SK-N-MC (cell line): ENCODE data around the gene USP10.

Source experiments
- DNase-seq: peaks from one replicate; pipeline ENCODE4 v3.0.0-alpha.2; 2011; ENCODE audit warnings: low read depth, low spot score
- H3K27ac ChIP-seq: fragments of 200-600 bp; sonication (generic); 2 replicates; pipeline ENCODE4 v1.5.1; 2016; ENCODE audit warnings: mixed run types
- H3K36me3 ChIP-seq: fragments of 200-600 bp; sonication (generic); 2 replicates; pipeline ENCODE4 v1.6.1; 2017; ENCODE audit warnings: antibody characterized with exemption, low read length, mixed read lengths; ENCODE audit not compliant: insufficient read depth
- H3K4me3 ChIP-seq: fragments of 200-600 bp; sonication (generic); 2 replicates; pipeline ENCODE4 v1.5.1; 2016
- H3K9ac ChIP-seq: fragments of 200-600 bp; sonication (generic); 2 replicates; pipeline ENCODE4 v1.8.0; 2017; ENCODE audit warnings: mixed run types, mixed read lengths; ENCODE audit not compliant: insufficient read length
- H3K9me3 ChIP-seq: fragments of 200-600 bp; sonication (generic); 2 replicates; pipeline ENCODE4 v1.6.1; 2017; ENCODE audit warnings: low read depth, mild to moderate bottlenecking, antibody characterized with exemption, low read length, moderate library complexity, mixed read lengths
- EZH2 ChIP-seq: fragments of 200-600 bp; sonication (generic); IDR thresholded peaks from one replicate; pipeline ENCODE4 v1.6.1; 2017; ENCODE audit warnings: antibody characterized with exemption
- FOXP2 ChIP-seq: optimal IDR thresholded peaks from 2 replicates; pipeline ENCODE3; 2011; ENCODE audit warnings: mild to moderate bottlenecking, moderate library complexity; ENCODE audit not compliant: insufficient read depth; ENCODE audit errors: extremely low read length, control extremely low read depth
- POLR2AphosphoS5 ChIP-seq: IDR thresholded peaks from 2 replicates; pipeline ENCODE4 v1.6.1; 2012; ENCODE audit warnings: mild to moderate bottlenecking, low read depth, low read length, borderline replicate concordance

USP10 gene

DNA sequence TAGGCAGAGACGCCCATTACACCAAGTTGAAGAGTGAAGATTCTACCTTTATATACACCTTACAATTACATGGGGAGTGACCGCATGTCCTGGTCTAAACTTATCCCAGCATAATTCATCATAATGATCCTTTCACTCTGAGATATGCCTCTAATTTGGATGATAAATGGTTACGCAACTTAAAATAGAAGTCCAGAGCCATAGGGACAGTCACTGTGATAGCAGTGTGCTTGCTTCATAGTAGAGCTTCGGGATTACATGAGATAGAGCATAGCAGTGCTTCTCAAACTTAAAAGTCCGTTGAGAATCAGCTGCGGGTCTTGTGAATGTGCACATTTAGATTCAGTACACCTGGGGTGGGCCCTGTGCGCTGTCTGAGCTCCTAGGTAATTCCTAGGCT is 16.9 kb downstream of the USP10 start:
- no peak for TF ChIP-seq EZH2
- no peak overlapping the region for H3K27ac ChIP-seq
- H3K36me3 ChIP-seq = no peaks in the 10 kb centered on the region; the same call in 1 of the 2 replicates
- no peaks in the 10 kb centered on the region for H3K9me3 ChIP-seq
- no peak overlapping the region for H3K4me3 ChIP-seq
- H3K9ac ChIP-seq = no peak overlapping the region
- DNase-seq = no peak

DNA sequence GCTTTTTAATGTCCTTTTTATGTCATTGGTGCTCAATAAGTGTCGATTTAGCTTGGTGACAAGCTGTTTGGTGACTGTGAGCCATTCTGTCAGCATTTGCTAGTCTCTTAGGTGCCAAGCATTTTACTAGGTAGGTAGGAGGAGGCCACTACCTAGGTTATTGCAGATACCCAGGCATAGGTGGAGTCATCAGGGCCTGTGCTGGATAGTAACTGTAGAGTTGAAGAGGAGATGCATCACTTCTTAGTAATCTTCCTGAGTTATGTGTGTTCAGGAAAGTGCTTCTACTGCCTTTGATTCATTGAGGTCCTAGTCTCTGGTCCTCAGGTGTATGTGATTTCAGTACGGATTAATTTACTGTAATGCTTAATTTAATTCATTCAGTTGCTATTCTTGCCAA is 17.7 kb downstream of the USP10 start:
- DNase-seq = no peak
- H3K9me3 ChIP-seq = no peaks in the 10 kb centered on the region
- TF ChIP-seq FOXP2 = no peak
- TF ChIP-seq POLR2AphosphoS5 = no peak
- TF ChIP-seq EZH2 = no peak
- no peak overlapping the region for H3K9ac ChIP-seq
- no peak overlapping the region for H3K27ac ChIP-seq
- no peak overlapping the region for H3K4me3 ChIP-seq
- H3K36me3 ChIP-seq = no peaks in the 10 kb centered on the region; the same call in 1 of the 2 replicates

GRCh38 chr16:84720177-84720579 is 20.4 kb downstream of the USP10 start:
- H3K9ac ChIP-seq = no peak overlapping the region
- H3K27ac ChIP-seq = peak overlapping the region; percentile 75
- H3K36me3 ChIP-seq = no peaks in the 10 kb centered on the region; the same call in 1 of the 2 replicates
- peak overlapping the region; percentile 33 for H3K4me3 ChIP-seq
- TF ChIP-seq FOXP2 = no peak
- no peak for TF ChIP-seq EZH2
- no peak for TF ChIP-seq POLR2AphosphoS5
- DNase-seq = no peak
- H3K9me3 ChIP-seq = no peaks in the 10 kb centered on the region

GRCh38 chr16:84722068-84722467 is 22.3 kb downstream of the USP10 start:
- H3K36me3 ChIP-seq = no peaks in the 10 kb centered on the region; the same call in 1 of the 2 replicates
- DNase-seq = no peak
- no peak overlapping the region for H3K27ac ChIP-seq
- H3K9ac ChIP-seq = no peak overlapping the region
- no peak for TF ChIP-seq EZH2
- TF ChIP-seq POLR2AphosphoS5 = no peak
- TF ChIP-seq FOXP2 = no peak
- no peak overlapping the region for H3K4me3 ChIP-seq
- H3K9me3 ChIP-seq = no peaks in the 10 kb centered on the region

- DNase-seq = no peak
- H3K9ac ChIP-seq = no peak overlapping the region
- no peak for TF ChIP-seq POLR2AphosphoS5
- TF ChIP-seq FOXP2 = no peak
- no peak for TF ChIP-seq EZH2
- H3K4me3 ChIP-seq = no peak overlapping the region
- H3K36me3 ChIP-seq = no peaks in the 10 kb centered on the region; the same call in 1 of the 2 replicates
- peak overlapping the region; percentile 71 for H3K27ac ChIP-seq
- H3K9me3 ChIP-seq = no peaks in the 10 kb centered on the region
Measured at GRCh38 chr16:84723906-84724305, 24.1 kb downstream of the USP10 start.

DNA sequence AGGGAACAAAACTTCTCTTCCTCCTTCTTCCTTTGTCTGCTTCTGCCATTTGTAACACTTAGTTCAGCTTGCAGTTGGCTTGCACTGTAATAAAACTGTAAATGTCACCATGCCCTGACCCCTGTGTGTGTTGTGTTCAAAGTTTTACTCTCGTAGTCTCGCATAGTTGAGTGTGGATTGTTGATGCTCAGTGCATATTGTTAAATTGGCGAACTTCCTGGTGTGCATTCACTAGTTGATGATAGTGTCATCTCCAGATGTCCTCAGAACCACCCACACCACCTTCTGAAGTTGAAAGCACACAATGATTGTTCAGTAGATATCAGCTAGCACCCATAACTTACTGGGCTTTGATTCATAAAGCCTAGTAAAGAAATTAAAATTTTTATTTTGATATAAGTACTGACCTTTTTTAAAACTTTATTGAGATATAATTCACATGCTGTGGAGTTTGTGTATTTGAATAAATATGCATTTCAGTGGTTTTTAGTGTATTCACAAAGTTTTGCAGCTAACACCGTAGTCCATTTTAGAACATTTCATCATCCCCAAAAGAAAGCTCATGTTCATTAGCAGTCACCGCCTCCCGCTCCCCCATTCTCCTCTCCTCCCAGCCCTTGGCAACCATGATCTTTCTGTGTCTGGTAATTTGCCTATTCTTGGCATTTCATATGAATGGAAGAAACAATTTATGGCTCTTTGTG is 25.0 kb downstream of the USP10 start:
- no peaks in the 10 kb centered on the region; the same call in 1 of the 2 replicates for H3K36me3 ChIP-seq
- DNase-seq = no peak
- peak overlapping the region; percentile 40 for H3K4me3 ChIP-seq
- no peaks in the 10 kb centered on the region for H3K9me3 ChIP-seq
- H3K27ac ChIP-seq = peak overlapping the region; percentile 71
- TF ChIP-seq FOXP2 (no peak), EZH2 (no peak), POLR2AphosphoS5 (no peak)
- no peak overlapping the region for H3K9ac ChIP-seq

- DNase-seq = no peak
- H3K9me3 ChIP-seq = no peaks in the 10 kb centered on the region
- no peak for TF ChIP-seq FOXP2
- no peak for TF ChIP-seq EZH2
- TF ChIP-seq POLR2AphosphoS5 = no peak
- peak overlapping the region; percentile 68; the same call in 1 of the 2 replicates for H3K4me3 ChIP-seq
- no peaks in the 10 kb centered on the region; the same call in 1 of the 2 replicates for H3K36me3 ChIP-seq
- no peak overlapping the region for H3K9ac ChIP-seq
- H3K27ac ChIP-seq = no peak overlapping the region
Measured at GRCh38 chr16:84725481-84726078, 25.8 kb downstream of the USP10 start.

GRCh38 chr16:84726079-84726668 is 26.4 kb downstream of the USP10 start:
- Histone ChIP-seq H3K9ac (no peak overlapping the region), H3K36me3 (no peaks in the 10 kb centered on the region; the same call in 1 of the 2 replicates), H3K9me3 (no peaks in the 10 kb centered on the region), H3K4me3 (peak overlapping the region; percentile 68), H3K27ac (0 out of 2 replicates have a peak overlapping the region, but pooled peaks have one; percentile 6)
- TF ChIP-seq POLR2AphosphoS5 (no peak), EZH2 (no peak), FOXP2 (no peak)
- DNase-seq = peak; percentile 66
